ENCODE measurements around the gene PHF1.
"Not testable (repeated sequence)": the region's sequence is repeated elsewhere in the genome, so short reads cannot be mapped to it uniquely, and the experiment has no call there.

- TF ChIP-seq CTCF (IDR thresholded peaks at IDR 0.05; ENCODE audit: low read depth, low read length, missing input control); RXRA (IDR thresholded peaks at IDR 0.05); REST (IDR thresholded peaks at IDR 0.05); SP1 (IDR thresholded peaks at IDR 0.05); FOXA1 (IDR thresholded peaks at IDR 0.05); EGR1 (IDR thresholded peaks at IDR 0.05; ENCODE audit: low read depth in 2 of 2); RAD21 (IDR thresholded peaks at IDR 0.05); TAF1 (conservative IDR thresholded peaks at IDR 0.05); JUND (IDR thresholded peaks at IDR 0.05); YY1 (IDR thresholded peaks at IDR 0.05); NR2F2 (IDR thresholded peaks at IDR 0.05): not testable (repeated sequence)
- TF ChIP-seq, protein P1, sequence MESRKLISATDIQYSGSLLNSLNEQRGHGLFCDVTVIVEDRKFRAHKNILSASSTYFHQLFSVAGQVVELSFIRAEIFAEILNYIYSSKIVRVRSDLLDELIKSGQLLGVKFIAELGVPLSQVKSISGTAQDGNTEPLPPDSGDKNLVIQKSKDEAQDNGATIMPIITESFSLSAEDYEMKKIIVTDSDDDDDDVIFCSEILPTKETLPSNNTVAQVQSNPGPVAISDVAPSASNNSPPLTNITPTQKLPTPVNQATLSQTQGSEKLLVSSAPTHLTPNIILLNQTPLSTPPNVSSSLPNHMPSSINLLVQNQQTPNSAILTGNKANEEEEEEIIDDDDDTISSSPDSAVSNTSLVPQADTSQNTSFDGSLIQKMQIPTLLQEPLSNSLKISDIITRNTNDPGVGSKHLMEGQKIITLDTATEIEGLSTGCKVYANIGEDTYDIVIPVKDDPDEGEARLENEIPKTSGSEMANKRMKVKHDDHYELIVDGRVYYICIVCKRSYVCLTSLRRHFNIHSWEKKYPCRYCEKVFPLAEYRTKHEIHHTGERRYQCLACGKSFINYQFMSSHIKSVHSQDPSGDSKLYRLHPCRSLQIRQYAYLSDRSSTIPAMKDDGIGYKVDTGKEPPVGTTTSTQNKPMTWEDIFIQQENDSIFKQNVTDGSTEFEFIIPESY (IDR thresholded peaks at IDR 0.05): not testable (repeated sequence)
- TF ChIP-seq, protein P2, sequence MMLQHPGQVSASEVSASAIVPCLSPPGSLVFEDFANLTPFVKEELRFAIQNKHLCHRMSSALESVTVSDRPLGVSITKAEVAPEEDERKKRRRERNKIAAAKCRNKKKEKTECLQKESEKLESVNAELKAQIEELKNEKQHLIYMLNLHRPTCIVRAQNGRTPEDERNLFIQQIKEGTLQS (IDR thresholded peaks at IDR 0.05): not testable (repeated sequence)
- TF ChIP-seq, protein P3, sequence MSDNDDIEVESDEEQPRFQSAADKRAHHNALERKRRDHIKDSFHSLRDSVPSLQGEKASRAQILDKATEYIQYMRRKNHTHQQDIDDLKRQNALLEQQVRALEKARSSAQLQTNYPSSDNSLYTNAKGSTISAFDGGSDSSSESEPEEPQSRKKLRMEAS (IDR thresholded peaks at IDR 0.05): not testable (repeated sequence)
Measured at GRCh38 chr6:33363486-33363885, 47.3 kb upstream of the PHF1 start.

Measured in liver (tissue), 3 donors.